OCI-LY7 (cell line): ENCODE measurements around the gene SLC25A47.

ENCODE experiments used
- CTCF ChIP-seq: fragments of 200-600 bp; sonication (generic); conservative IDR thresholded peaks from 2 replicates; pipeline ENCODE4 v1.5.1; 2014; ENCODE audit warnings: mild to moderate bottlenecking, antibody characterized with exemption, low read length, moderate library complexity, mixed read lengths
- EZH2phosphoT487 ChIP-seq: fragments of 200-600 bp; sonication (generic); IDR thresholded peaks from 2 replicates; pipeline ENCODE4 v1.6.1; 2018; ENCODE audit warnings: low read depth, borderline replicate concordance, mild to moderate bottlenecking, mixed run types, antibody characterized with exemption, low read length, moderate library complexity, mixed read lengths

- TF ChIP-seq CTCF: no peak
- no peak for TF ChIP-seq EZH2phosphoT487
Observed at GRCh38 chr14:100281286-100282082, 41.7 kb upstream of the SLC25A47 start.
